HepG2 (cell line): ENCODE data around the gene CD2AP. TPM values are rescaled to one million over a fixed set of nuclear protein-coding genes. Genes with fewer than 3 reads are reported as not detected.

ENCODE experiments used
- ATAC-seq: fragments of 200-7000 bp; cut with Tn5 transposase; 3 replicates; pipeline ENCODE4 v1.9.1; 2020; ENCODE audit warnings: mild to moderate bottlenecking, moderate library complexity
- BruUV-seq: library from RNA; stranded (reverse); fragments of 400-500 nt; replicated peaks from 2 replicates; lab custom pipeline; 2021; lab: Mats Ljungman, UMichigan
- CTCF ChIA-PET: fragments of 300-600 bp; formaldehyde crosslinking; extraction: SDS; loops from one replicate; lab custom pipeline; 2021; ENCODE audit warnings: low total read pairs, inconsistent platforms, low intra/inter-chr PET ratio; lab: Yijun Ruan, JAX
- POLR2A ChIA-PET: fragments of 350-600 bp; sonication (Branson Sonifier 250); formaldehyde crosslinking; loops from one replicate; lab custom pipeline; 2020; ENCODE audit warnings: antibody characterized with exemption, inconsistent platforms; lab: Yijun Ruan, JAX
- DNase-seq: peaks from one replicate; pipeline ENCODE4 v3.0.0-alpha.2; 2015; ENCODE audit warnings: low spot score
- FAIRE-seq: peaks from 3 replicates; lab custom pipeline; 2011; peaks lifted over from hg19 to GRCh38; lab: Jason Lieb, UNC
- H2AFZ ChIP-seq: one replicate; pipeline ENCODE4 v1.6.1; 2011; ENCODE audit warnings: low read length, inconsistent platforms
- H3K27ac ChIP-seq: fragments of 300-600 bp; 3 replicates; pipeline ENCODE4 v1.8.0; 2011; ENCODE audit warnings: mixed run types, mild to moderate bottlenecking, mixed read lengths, low read length, inconsistent platforms; ENCODE audit not compliant: insufficient read depth; ENCODE audit errors: extremely low read length
- H3K27me3 ChIP-seq, 2 experiments: fragments of 200-600 bp in 1 of 2; 2 replicates in 1 of 2; 3 replicates in 1 of 2; pipeline versions ENCODE4 v1.6.0 to v1.8.0; 2011; ENCODE audit warnings: low read length in 2 of 2, mild to moderate bottlenecking in 2 of 2, moderate library complexity in 2 of 2, inconsistent platforms in 1 of 2; ENCODE audit not compliant: insufficient read depth in 2 of 2, control insufficient read depth in 1 of 2
- H3K36me3 ChIP-seq, 2 experiments: fragments of 200-600 bp in 1 of 2; replicated peaks in 1 of 2; 2 replicates in 1 of 2; 3 replicates in 1 of 2; pipeline versions ENCODE4 v1.5.1 to v1.8.0; 2011; ENCODE audit warnings: low read length in 2 of 2, inconsistent platforms in 1 of 2; ENCODE audit not compliant: insufficient read depth in 2 of 2, control insufficient read depth in 1 of 2
- H3K4me1 ChIP-seq: 2 replicates; pipeline ENCODE4 v1.5.1; 2012; ENCODE audit warnings: low read length, inconsistent platforms; ENCODE audit not compliant: insufficient read depth
- H3K4me2 ChIP-seq: 2 replicates; pipeline ENCODE4 v1.6.0; 2011; ENCODE audit warnings: low read depth, low read length, inconsistent platforms
- H3K4me3 ChIP-seq, 3 experiments: fragments of 200-600 bp in 1 of 3; sonication (generic), shearing (Covaris generic) in 1 of 3; replicated peaks in 1 of 3; 2 replicates each; pipeline ENCODE4 v1.5.1; 2011 to 2016; ENCODE audit warnings: low read length in 3 of 3, inconsistent platforms in 2 of 3, low read depth in 2 of 3, mild to moderate bottlenecking in 2 of 3, control low read depth in 1 of 3, mixed read lengths in 1 of 3; ENCODE audit not compliant: insufficient read depth in 1 of 3
- H3K79me2 ChIP-seq: one replicate; pipeline ENCODE4 v1.6.1; 2011; ENCODE audit warnings: low read length, inconsistent platforms; ENCODE audit not compliant: insufficient read depth
- H3K9ac ChIP-seq: 2 replicates; pipeline ENCODE4 v1.6.0; 2011; ENCODE audit warnings: mild to moderate bottlenecking, low read depth, low read length, inconsistent platforms; ENCODE audit not compliant: insufficient read depth
- H3K9me3 ChIP-seq: 2 replicates; pipeline ENCODE4 v1.5.1; 2012; ENCODE audit warnings: mild to moderate bottlenecking, low read length
- H4K20me1 ChIP-seq: 2 replicates; pipeline ENCODE4 v1.6.0; 2011; ENCODE audit warnings: inconsistent platforms, mild to moderate bottlenecking, low read length, moderate library complexity; ENCODE audit not compliant: insufficient read depth
- BHLHE40 ChIP-seq: IDR thresholded peaks from 2 replicates; pipeline ENCODE4 v1.6.1; 2011; ENCODE audit warnings: low read length, improper control_type of control experiment
- GFI1 ChIP-seq: sonication (generic); formaldehyde crosslinking; IDR thresholded peaks from 2 replicates; pipeline ENCODE4 v1.5.0; 2020; ENCODE audit warnings: missing genetic modification reagents, mild to moderate bottlenecking, borderline replicate concordance
- MAFF ChIP-seq: IDR thresholded peaks from 2 replicates; pipeline ENCODE4 v1.6.1; 2011; ENCODE audit warnings: low read depth, low read length, improper control_type of control experiment
- MAFK ChIP-seq, 2 experiments: IDR thresholded peaks in 1 of 2; conservative IDR thresholded peaks in 1 of 2; 2 replicates each; pipeline ENCODE4 v1.6.1; 2011; ENCODE audit warnings: improper control_type of control experiment in 2 of 2, low read length in 2 of 2
- NCOR1 ChIP-seq: fragments of 200-600 bp; sonication (generic); IDR thresholded peaks from 2 replicates; pipeline ENCODE4 v1.7.0; 2017; ENCODE audit warnings: antibody characterized with exemption, low read length, borderline replicate concordance
- ZFX ChIP-seq: sonication (generic); formaldehyde crosslinking; IDR thresholded peaks from 2 replicates; pipeline ENCODE4 v1.4.0; 2020; ENCODE audit warnings: mild to moderate bottlenecking, low read depth, missing genetic modification reagents, moderate library complexity
- ZNF775 ChIP-seq: sonication (generic); formaldehyde crosslinking; IDR thresholded peaks from 2 replicates; pipeline ENCODE4 v1.4.0; 2020; ENCODE audit warnings: missing genetic modification reagents, mild to moderate bottlenecking, moderate library complexity, borderline replicate concordance
- WGBS: methylation state at CpG from one replicate; pipeline ENCODE4 v1.1.6; 2017; ENCODE audit warnings: low lambda C conversion rate; 5-methylcytosine and 5-hydroxymethylcytosine counted together
- in situ Hi-C: cut with HindIII; loops from 2 replicates; pipeline ENCODE4 v1.10.0; 2017; ENCODE audit warnings: low pct_unique_long_range_greater_than_20kb; ENCODE audit not compliant: extremely low pct_ligation_motif_present
- intact Hi-C: fragments of 100-400 bp; cut with micrococcal nuclease; formaldehyde crosslinking; loops from one replicate; pipeline ENCODE4 v1.10.0; 2022; ENCODE audit not compliant: unreplicated experiment
- polyA plus RNA-seq, 8 experiments: library from polyadenylated mRNA; depleted of rRNA in 3 of 8; stranded (reverse) in 7 of 8; unstranded in 1 of 8; fragments of >200 nt; fragmentation: Illumina TruSeq in 4 of 8; extraction: Trizol in 4 of 8; gene quantifications; 2 replicates each; pipeline versions ENCODE4 v1.2.1 to v1.2.3, GENCODE V29; 2011 to 2016; ENCODE audit warnings: low read depth in 4 of 8, missing spikeins in 1 of 8, mixed read lengths in 1 of 8; ENCODE audit not compliant: insufficient read depth in 1 of 8
- total RNA-seq, 5 experiments: library from RNA; depleted of rRNA; stranded (reverse); fragments of >200 nt; fragmentation: Illumina TruSeq; extraction: Trizol; gene quantifications; 2 replicates each; pipeline ENCODE4 v1.2.3, GENCODE V29; 2016; ENCODE audit warnings: low read depth in 1 of 5
- TF ChIP-seq, protein P1 (sequence below): sonication (generic); formaldehyde crosslinking; IDR thresholded peaks from 2 replicates; pipeline ENCODE4 v1.9.0; 2021; ENCODE audit warnings: mild to moderate bottlenecking, missing genetic modification reagents

CD2AP gene
- total and polyA plus RNA-seq, 2 of the 13 experiments (the other 11 are each of a cell fraction or from before 2014, with no cell fraction given): 8.6 to 31.9 TPM

DNA sequence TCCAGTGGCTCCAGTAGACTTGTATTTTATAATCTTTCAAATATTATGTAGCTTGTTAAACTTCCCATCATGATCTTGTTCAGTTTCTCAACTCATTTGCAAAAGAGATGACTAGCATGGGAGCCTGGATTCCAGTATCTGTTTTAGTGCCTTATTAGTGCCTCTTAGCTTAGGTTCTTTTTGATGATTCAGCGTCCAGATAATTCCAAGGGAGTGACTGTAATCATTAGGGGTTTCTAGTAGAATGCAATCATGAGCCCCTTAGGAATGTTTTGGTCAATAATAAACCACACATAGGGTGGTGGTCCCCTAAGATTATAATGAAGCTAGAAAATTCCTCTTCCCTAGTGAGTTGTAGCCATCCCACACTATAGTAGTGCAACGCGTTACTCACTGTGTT lies 7.0 kb downstream of the CD2AP start:
- CTCF ChIA-PET: no interaction called here
- H3K4me3 ChIP-seq: no peak overlapping the region

More for the DNA sequence above, 7.0 kb downstream of the CD2AP start:
- H3K4me2 ChIP-seq: no peak overlapping the region
- H3K27me3 ChIP-seq: no peaks in the 10 kb centered on the region
- no peak overlapping the region for H3K9ac ChIP-seq
- BruUV-seq: no TSS peak
- H3K27ac ChIP-seq: no peak overlapping the region
- FAIRE-seq: no peak
- no peak for ATAC-seq
- DNase-seq: no peak
- H2AFZ ChIP-seq: no peak overlapping the region
- H4K20me1 ChIP-seq: peaks cover 58% of the 10 kb centered on the region
- no peaks in the 10 kb centered on the region for H3K36me3 ChIP-seq
- peaks cover 58% of the 10 kb centered on the region for H3K4me1 ChIP-seq
- peaks cover 95% of the 10 kb centered on the region for H3K79me2 ChIP-seq
- intact Hi-C loops (loop anchor here (2.0 kb wide), 1 partner anchor 16 kb away; no protein-coding TSS in a partner anchor), in situ Hi-C loops (no loop called here)
- TF ChIP-seq BHLHE40: no peak
- TF ChIP-seq MAFF: peak; percentile 81
- TF ChIP-seq NCOR1: no peak
- TF ChIP-seq ZNF775 (CRISPR knock-in tag): no peak
- TF ChIP-seq GFI1 (CRISPR knock-in tag): no peak
- TF ChIP-seq ZFX: no peak
- TF ChIP-seq, protein P1, sequence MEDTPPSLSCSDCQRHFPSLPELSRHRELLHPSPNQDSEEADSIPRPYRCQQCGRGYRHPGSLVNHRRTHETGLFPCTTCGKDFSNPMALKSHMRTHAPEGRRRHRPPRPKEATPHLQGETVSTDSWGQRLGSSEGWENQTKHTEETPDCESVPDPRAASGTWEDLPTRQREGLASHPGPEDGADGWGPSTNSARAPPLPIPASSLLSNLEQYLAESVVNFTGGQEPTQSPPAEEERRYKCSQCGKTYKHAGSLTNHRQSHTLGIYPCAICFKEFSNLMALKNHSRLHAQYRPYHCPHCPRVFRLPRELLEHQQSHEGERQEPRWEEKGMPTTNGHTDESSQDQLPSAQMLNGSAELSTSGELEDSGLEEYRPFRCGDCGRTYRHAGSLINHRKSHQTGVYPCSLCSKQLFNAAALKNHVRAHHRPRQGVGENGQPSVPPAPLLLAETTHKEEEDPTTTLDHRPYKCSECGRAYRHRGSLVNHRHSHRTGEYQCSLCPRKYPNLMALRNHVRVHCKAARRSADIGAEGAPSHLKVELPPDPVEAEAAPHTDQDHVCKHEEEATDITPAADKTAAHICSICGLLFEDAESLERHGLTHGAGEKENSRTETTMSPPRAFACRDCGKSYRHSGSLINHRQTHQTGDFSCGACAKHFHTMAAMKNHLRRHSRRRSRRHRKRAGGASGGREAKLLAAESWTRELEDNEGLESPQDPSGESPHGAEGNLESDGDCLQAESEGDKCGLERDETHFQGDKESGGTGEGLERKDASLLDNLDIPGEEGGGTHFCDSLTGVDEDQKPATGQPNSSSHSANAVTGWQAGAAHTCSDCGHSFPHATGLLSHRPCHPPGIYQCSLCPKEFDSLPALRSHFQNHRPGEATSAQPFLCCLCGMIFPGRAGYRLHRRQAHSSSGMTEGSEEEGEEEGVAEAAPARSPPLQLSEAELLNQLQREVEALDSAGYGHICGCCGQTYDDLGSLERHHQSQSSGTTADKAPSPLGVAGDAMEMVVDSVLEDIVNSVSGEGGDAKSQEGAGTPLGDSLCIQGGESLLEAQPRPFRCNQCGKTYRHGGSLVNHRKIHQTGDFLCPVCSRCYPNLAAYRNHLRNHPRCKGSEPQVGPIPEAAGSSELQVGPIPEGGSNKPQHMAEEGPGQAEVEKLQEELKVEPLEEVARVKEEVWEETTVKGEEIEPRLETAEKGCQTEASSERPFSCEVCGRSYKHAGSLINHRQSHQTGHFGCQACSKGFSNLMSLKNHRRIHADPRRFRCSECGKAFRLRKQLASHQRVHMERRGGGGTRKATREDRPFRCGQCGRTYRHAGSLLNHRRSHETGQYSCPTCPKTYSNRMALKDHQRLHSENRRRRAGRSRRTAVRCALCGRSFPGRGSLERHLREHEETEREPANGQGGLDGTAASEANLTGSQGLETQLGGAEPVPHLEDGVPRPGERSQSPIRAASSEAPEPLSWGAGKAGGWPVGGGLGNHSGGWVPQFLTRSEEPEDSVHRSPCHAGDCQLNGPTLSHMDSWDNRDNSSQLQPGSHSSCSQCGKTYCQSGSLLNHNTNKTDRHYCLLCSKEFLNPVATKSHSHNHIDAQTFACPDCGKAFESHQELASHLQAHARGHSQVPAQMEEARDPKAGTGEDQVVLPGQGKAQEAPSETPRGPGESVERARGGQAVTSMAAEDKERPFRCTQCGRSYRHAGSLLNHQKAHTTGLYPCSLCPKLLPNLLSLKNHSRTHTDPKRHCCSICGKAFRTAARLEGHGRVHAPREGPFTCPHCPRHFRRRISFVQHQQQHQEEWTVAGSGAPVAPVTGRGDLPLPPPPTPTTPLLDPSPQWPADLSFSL (CRISPR knock-in tag): no peak
- TF ChIP-seq MAFK (conservative IDR thresholded peaks at IDR 0.05 in 1 of 2, IDR thresholded peaks at IDR 0.05 in 1 of 2; ENCODE audit: low read length in 2 of 2): peak; percentile 84 to 87
- no peaks in the 10 kb centered on the region for H3K9me3 ChIP-seq
- WGBS: 99% methylated on average over 3 of the region's 3 CpGs
- POLR2A ChIA-PET: interaction anchor here (1.0 kb wide), 1 partner anchor 12 kb away, joined by 4 read pairs; no protein-coding TSS in a partner anchor
